Skeletal muscle satellite cell (primary cell): ENCODE data around the gene DTX4.

Experiments used
- H3K27me3 ChIP-seq: 2 replicates; pipeline ENCODE4 v1.7.0; 2013; ENCODE audit warnings: low read length; ENCODE audit not compliant: control insufficient read depth, insufficient read depth
- H3K36me3 ChIP-seq: 2 replicates; pipeline ENCODE4 v1.7.0; 2013; ENCODE audit warnings: mild to moderate bottlenecking, control low read depth, low read length; ENCODE audit not compliant: insufficient read depth
- H3K4me1 ChIP-seq: 2 replicates; pipeline ENCODE4 v1.7.0; 2013; ENCODE audit warnings: low read length; ENCODE audit not compliant: control insufficient read depth, insufficient read depth
- H3K4me2 ChIP-seq: 2 replicates; pipeline ENCODE4 v1.7.0; 2013; ENCODE audit warnings: mild to moderate bottlenecking, low read length
- H3K4me3 ChIP-seq: 2 replicates; pipeline ENCODE4 v1.7.0; 2013; ENCODE audit warnings: low read length
- H3K9ac ChIP-seq: 2 replicates; pipeline ENCODE4 v1.7.0; 2013; ENCODE audit warnings: mild to moderate bottlenecking, low read depth, low read length, moderate library complexity
- H3K9me3 ChIP-seq: replicated peaks from 2 replicates; pipeline ENCODE4 v1.7.0; 2013; ENCODE audit warnings: mild to moderate bottlenecking, control low read depth, low read length

The DTX4 gene

DNA sequence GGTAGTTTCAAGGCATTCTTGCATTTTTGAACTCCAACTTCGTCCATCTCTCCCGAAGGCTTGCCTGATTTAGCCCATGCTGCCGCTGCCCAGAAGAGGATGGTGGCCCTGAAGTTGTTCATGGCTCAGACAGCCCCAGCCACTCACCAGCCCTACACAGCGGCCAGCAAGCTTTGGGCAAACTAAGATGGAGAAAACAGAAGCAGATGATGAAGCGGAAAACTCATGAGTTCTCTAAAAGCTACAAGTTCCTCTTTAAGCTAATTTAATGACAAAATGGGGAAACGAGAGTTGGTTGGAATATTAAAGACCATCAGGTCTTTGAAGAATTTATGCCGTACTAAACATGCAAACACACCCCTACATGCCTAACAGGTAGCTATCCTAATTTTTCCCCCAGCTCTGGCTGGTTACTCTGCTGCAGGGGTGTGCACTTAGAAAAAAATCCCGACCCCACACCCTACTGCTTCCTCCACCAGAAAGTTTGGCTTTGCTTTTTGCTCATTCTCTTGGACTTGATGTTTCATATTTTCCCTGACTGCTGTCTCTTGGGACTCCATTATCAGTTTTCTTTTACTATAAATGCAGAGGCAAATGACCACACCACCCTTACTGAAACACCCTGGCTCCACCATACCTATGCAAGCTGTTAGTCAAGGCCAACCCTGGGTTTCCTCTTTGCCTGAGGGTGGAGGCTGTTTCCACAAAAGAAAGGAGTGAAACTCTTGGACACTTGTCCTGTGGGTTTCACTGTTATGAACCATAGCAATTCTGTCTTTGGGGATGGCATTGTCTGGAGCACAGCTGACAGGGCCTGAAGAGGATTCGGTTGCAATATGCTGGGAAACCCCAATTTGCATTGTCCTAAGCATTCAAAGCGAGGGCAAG lies 41.1 kb downstream of the DTX4 start, which contains the start of gene MPEG1:
Gene MPEG1 (minus strand): TSS at position 184 of the 888 bp plus-strand sequence. CDS start 62 bp downstream, at position 122.
- no peaks in the 10 kb centered on the region for H3K36me3 ChIP-seq
- no peaks in the 10 kb centered on the region for H3K9me3 ChIP-seq
- H3K9ac ChIP-seq, result no peak within 1 kb of the TSS
- H3K4me3 ChIP-seq, result no peak within 1 kb of the TSS
- no peak within 1 kb of the TSS for H3K4me2 ChIP-seq
- peaks cover 25% of the 10 kb centered on the region for H3K4me1 ChIP-seq
- H3K27me3 ChIP-seq, result peaks cover 48% of the 10 kb centered on the region

DNA sequence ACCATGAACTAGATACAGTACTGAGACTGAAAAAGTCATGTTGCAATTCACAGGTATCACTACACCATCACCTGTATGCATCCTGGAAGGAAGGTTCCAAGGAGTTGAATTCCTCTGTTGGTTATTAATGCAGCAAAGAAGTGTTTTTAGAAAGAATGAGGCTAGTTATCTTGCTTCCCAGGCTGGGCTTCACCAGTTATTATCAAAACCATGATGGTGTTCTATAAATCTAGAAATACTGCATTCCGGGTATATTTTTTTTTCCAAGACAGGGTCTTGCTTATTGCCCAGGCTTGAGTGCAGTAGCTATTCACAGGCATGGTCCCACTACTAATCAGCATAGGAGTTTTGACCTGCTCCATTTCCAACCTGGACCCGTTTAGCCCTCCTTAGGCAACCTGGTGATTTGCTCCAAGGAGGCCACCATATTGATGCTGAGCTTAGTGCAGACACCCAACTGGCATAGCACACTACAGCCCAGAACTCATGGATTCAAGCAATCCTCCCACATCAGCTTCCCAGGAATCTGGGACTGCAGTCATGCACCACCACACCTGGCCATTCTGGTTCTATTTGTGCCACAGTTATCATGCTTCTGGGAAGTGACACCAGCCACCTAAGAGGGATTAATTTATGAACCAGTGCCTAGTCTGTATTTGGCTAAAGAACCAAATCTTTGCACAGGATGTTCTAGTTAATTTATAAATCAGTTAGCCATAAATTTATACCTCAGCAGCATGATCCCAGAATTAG lies 42.4 kb downstream of the DTX4 start:
- H3K4me3 ChIP-seq, result no peak overlapping the region
- H3K9ac ChIP-seq, result no peak overlapping the region
- peaks cover 12% of the 10 kb centered on the region for H3K4me1 ChIP-seq
- peaks cover 48% of the 10 kb centered on the region for H3K27me3 ChIP-seq
- H3K4me2 ChIP-seq, result no peak overlapping the region
- H3K36me3 ChIP-seq, result no peaks in the 10 kb centered on the region
- H3K9me3 ChIP-seq, result no peaks in the 10 kb centered on the region

DNA sequence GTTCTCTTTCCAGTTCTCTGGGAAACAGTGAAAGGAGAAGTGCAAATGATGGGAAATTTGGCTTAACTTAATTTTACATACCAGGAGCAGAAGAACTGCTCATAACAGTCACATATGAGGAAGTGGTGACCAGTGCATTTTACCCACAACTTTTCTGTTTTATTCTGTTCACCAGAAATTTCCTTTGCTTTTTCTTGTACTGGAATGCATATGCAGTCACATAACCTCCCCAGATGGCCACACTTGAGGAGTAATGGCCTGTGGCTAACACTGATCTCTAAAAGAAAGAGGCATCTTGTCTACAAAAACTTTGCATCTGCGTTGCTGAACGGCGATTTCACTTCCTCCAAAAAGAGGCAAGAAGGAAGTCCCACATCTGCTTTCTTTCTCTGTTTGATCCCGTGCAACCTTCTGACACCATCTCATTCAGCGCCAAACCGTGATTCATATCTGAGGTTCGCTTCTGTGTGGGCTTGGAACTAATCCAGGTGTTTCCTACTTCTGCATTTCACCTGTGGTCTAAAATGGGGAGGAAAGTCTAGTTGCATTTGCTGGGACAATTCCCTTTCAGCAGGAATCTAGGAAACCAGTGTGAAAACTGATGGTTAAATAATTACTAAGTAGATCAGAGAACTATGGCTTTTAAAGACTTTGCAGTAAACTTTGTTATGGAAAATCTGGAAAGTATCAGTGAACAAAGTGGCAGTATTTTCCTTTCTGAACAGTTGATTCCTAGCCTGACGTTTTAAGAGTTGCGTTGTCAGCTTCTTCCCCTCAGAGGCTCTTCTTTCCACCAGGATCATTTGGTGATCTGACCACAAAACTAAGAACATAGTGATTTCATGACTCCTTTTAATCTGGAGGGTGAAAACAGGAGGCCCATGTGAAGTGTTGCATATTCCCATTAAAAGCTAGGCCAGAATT lies 45.0 kb downstream of the DTX4 start:
- Histone ChIP-seq H3K4me2 (no peak overlapping the region), H3K9me3 (no peaks in the 10 kb centered on the region), H3K27me3 (peaks cover 35% of the 10 kb centered on the region), H3K4me1 (peaks cover 30% of the 10 kb centered on the region), H3K4me3 (no peak overlapping the region), H3K9ac (no peak overlapping the region), H3K36me3 (no peaks in the 10 kb centered on the region)

DNA sequence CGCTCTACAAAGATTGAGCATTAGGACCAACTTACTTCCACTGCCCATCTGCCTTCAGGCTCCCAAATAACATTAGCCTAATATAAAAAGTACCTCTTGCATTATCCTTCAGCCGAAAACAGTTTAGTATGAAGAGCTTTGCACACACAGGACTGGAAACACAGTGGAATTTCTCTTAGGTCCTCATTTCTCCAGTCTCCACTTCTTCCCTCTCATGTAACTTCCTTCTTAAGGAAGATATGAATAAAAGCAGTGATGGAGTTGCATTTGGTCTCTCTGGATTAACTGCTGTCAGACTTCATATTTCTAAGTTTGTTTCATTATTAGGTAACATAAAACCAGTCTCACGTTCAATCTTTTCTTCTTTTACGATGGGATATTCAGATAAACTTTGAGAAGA lies 46.4 kb downstream of the DTX4 start:
- H3K9me3 ChIP-seq, result no peaks in the 10 kb centered on the region
- no peaks in the 10 kb centered on the region for H3K36me3 ChIP-seq
- H3K4me3 ChIP-seq, result no peak overlapping the region
- no peak overlapping the region for H3K4me2 ChIP-seq
- peaks cover 39% of the 10 kb centered on the region for H3K4me1 ChIP-seq
- H3K27me3 ChIP-seq, result peaks cover 20% of the 10 kb centered on the region
- no peak overlapping the region for H3K9ac ChIP-seq

DNA sequence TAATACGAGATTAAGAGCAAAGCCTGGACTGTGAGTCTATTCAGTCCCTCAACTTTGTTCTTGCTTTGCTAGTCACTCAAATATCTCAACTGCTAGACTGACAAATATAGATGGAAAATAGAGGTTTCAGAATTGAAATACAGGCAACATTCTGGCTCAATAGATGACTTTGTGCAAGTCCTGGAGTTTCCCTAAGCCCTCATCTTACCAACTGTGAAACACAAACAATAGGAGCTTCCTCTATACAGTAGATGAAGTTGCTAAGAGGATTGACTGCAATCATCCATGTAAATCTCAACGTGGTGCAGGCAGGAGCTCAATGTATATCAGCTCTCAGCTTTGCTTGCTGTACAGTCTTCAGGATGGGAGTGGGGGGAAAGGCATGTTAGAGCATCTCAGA lies 47.0 kb downstream of the DTX4 start:
- Histone ChIP-seq H3K9ac (no peak overlapping the region), H3K9me3 (no peaks in the 10 kb centered on the region), H3K27me3 (peaks cover 18% of the 10 kb centered on the region), H3K36me3 (no peaks in the 10 kb centered on the region), H3K4me2 (no peak overlapping the region), H3K4me3 (no peak overlapping the region), H3K4me1 (peaks cover 39% of the 10 kb centered on the region)

DNA sequence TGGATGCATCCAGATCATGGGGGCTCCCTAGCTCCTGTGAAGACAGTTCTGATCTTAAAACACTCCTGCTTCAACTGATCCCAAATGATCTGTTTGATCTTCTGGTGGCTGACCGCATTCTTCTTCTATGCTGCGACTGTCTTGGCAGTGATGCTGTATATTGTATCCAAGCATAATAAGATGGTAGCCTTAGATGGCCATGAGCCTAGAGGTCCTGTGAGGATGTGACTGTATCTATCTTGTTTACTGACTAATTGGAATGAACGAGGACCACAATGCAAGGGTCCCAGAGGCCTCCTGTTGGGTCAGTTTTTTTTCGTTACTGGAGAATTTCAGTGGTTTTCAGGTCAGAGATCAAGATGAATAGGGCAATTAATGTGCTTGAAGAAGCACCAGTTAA lies 47.9 kb downstream of the DTX4 start:
- peaks cover 9% of the 10 kb centered on the region for H3K27me3 ChIP-seq
- H3K9me3 ChIP-seq, result no peaks in the 10 kb centered on the region
- H3K36me3 ChIP-seq, result no peaks in the 10 kb centered on the region
- no peak overlapping the region for H3K4me3 ChIP-seq
- H3K4me2 ChIP-seq, result no peak overlapping the region
- peaks cover 48% of the 10 kb centered on the region for H3K4me1 ChIP-seq
- H3K9ac ChIP-seq, result no peak overlapping the region

DNA sequence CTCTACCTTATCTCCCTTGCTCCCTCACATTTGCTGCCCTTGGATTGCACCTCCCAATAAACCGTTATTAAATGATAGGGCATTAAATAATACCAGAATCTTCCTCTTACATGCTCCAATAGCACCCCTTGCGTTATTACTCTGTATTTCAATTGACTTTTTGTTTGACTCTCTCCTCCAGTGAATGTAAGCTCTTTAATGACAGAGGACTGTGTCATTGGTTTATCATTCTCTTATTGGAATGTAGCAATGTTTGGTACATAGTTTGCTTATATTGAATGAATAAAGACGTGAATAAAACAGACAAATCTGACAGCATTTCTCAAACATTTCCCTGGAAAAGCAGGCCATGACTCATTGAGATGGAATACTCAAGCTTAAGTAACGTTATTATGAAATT lies 49.5 kb downstream of the DTX4 start:
- H3K27me3 ChIP-seq, result no peaks in the 10 kb centered on the region
- no peaks in the 10 kb centered on the region for H3K9me3 ChIP-seq
- H3K4me1 ChIP-seq, result peaks cover 60% of the 10 kb centered on the region
- peak overlapping the region; percentile 30 for H3K4me3 ChIP-seq
- peak overlapping the region; percentile 44 for H3K4me2 ChIP-seq
- no peaks in the 10 kb centered on the region for H3K36me3 ChIP-seq
- H3K9ac ChIP-seq, result no peak overlapping the region

DNA sequence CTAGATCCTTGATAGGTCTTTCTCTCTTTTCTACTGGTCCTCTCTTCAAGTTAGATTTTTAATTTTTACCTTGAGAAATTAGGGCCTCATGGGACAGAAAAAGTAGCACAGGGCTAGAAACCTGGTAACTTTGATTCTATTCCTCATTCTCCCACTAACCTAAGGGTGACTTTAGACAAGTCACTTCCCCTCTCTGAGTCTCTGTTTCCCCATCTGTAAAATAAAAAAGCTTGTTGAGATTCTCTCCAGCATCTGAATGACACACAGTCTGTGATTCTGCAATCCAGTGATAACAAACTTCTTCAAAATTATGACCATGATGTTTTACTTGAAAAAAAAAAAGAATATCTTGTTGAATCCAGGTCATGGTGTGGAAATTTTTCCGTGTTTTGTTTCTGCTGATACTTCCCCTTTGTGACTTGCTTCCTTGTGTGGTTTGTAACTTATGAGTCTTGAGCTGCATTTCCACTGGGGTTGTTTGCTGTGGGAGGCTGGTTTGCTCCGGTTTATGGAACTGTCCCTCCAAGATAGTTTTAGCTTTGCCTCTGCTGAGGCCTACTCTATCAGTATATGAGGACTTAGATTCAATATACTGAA lies 50.6 kb downstream of the DTX4 start:
- no peak overlapping the region for H3K4me3 ChIP-seq
- no peaks in the 10 kb centered on the region for H3K27me3 ChIP-seq
- H3K9me3 ChIP-seq, result no peaks in the 10 kb centered on the region
- H3K9ac ChIP-seq, result no peak overlapping the region
- no peaks in the 10 kb centered on the region for H3K36me3 ChIP-seq
- H3K4me1 ChIP-seq, result peaks cover 59% of the 10 kb centered on the region
- H3K4me2 ChIP-seq, result no peak overlapping the region

DNA sequence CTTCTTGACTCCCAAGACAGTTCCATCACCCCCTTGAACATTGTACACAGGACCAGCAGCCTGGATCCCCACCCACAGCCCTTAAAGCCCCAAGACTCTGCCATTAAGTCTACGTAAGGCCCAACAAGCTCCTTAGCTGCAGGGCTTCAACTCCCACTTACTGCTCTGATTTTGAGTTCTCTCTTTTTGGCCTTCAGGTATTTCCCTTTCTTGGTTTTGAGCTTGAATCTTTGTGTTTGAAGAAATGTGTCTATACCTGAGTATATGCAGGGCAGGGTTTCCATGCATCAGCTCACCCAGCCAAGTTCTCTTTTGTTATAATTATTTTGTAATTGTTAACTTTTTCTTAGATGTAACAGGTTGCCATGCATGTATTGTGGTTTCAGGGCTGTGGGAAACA lies 51.2 kb downstream of the DTX4 start:
- H3K4me2 ChIP-seq, result no peak overlapping the region
- H3K4me3 ChIP-seq, result no peak overlapping the region

DNA sequence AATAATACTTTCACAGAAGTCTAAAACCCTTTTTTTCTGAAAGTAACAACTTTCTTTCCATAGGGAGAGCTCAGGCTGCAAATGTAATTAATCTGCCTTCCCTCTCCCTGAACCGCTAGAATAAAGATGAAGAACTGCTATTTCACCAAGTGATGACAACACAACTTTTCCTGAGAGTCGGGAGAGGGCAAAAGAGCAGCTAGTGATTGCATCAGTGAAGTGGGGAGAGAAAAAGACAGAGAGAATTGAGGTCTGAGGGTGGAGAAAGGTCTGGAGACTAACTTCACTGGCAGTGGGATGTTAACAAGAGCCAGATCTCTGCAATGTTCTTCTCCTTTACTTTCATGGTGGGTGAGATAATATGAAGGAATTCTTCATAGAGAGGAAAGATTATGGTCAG lies 51.7 kb downstream of the DTX4 start:
- Histone ChIP-seq H3K4me2 (no peak overlapping the region), H3K9ac (no peak overlapping the region), H3K4me3 (no peak overlapping the region), H3K9me3 (no peaks in the 10 kb centered on the region), H3K36me3 (no peaks in the 10 kb centered on the region), H3K4me1 (peaks cover 59% of the 10 kb centered on the region), H3K27me3 (no peaks in the 10 kb centered on the region)

More for the DNA sequence above, 51.2 kb downstream of the DTX4 start:
- Histone ChIP-seq H3K9me3 (no peaks in the 10 kb centered on the region), H3K4me1 (peaks cover 59% of the 10 kb centered on the region), H3K27me3 (no peaks in the 10 kb centered on the region), H3K36me3 (no peaks in the 10 kb centered on the region), H3K9ac (no peak overlapping the region)
